ENCODE measurements around the gene MGAT4B.

The MGAT4B gene

GRCh38 chr5:179774442-179774841 lies 32.2 kb downstream of the MGAT4B start:
- H3K27ac ChIP-seq: no peak overlapping the region
- TF ChIP-seq ZFX (IDR thresholded peaks at IDR 0.05) (no peak), CTCF (conservative IDR thresholded peaks at IDR 0.05) (no peak)

- H3K27ac ChIP-seq: no peak overlapping the region
- TF ChIP-seq CTCF (conservative IDR thresholded peaks at IDR 0.05): no peak
- TF ChIP-seq ZFX (IDR thresholded peaks at IDR 0.05): no peak
These were observed 33.0 kb downstream of the MGAT4B start for GRCh38 chr5:179773686-179774040.

- H3K27ac ChIP-seq: no peak overlapping the region
- no peak for TF ChIP-seq ZFX (IDR thresholded peaks at IDR 0.05)
- no peak for TF ChIP-seq CTCF (conservative IDR thresholded peaks at IDR 0.05)
These were observed 34.3 kb downstream of the MGAT4B start for GRCh38 chr5:179772351-179772750.

GRCh38 chr5:179771311-179771895 lies 35.3 kb downstream of the MGAT4B start:
- no peak overlapping the region for H3K27ac ChIP-seq
- TF ChIP-seq CTCF (conservative IDR thresholded peaks at IDR 0.05) (no peak), ZFX (IDR thresholded peaks at IDR 0.05) (no peak)

GRCh38 chr5:179769796-179770195 lies 36.9 kb downstream of the MGAT4B start:
- TF ChIP-seq CTCF (conservative IDR thresholded peaks at IDR 0.05): no peak
- no peak for TF ChIP-seq ZFX (IDR thresholded peaks at IDR 0.05)
- H3K27ac ChIP-seq: no peak overlapping the region

- H3K27ac ChIP-seq: no peak overlapping the region
- TF ChIP-seq CTCF (conservative IDR thresholded peaks at IDR 0.05): no peak
- TF ChIP-seq ZFX (IDR thresholded peaks at IDR 0.05): no peak
These were observed 37.4 kb downstream of the MGAT4B start for GRCh38 chr5:179769271-179769670.

- H3K27ac ChIP-seq: no peak overlapping the region
- TF ChIP-seq ZFX (IDR thresholded peaks at IDR 0.05): no peak
- no peak for TF ChIP-seq CTCF (conservative IDR thresholded peaks at IDR 0.05)
These were observed 38.2 kb downstream of the MGAT4B start for GRCh38 chr5:179768326-179769085.
